ENCODE measurements around the gene HIP1R. TPM values are rescaled to one million over a fixed set of nuclear protein-coding genes. Genes with fewer than 3 reads are reported as not detected.

HIP1R gene
- total RNA-seq, 1 donor from 2014 or later = 26.6 TPM

GRCh38 chr12:122855071-122855829, 20.0 kb downstream of the HIP1R start:
- DNase-seq (ENCODE audit: low spot score) = no peak
- Mint-ChIP-seq H3K36me3 (ENCODE audit: low read depth) (peaks cover 3% of the 10 kb centered on the region), H3K27me3 (ENCODE audit: insufficient read depth) (no peaks in the 10 kb centered on the region), H3K9me3 (no peaks in the 10 kb centered on the region), H3K4me1 (ENCODE audit: low read depth) (no peaks in the 10 kb centered on the region), H3K27ac (no peak overlapping the region), H3K4me3 (no peak overlapping the region)
- intact Hi-C loops (cut with micrococcal nuclease) = no loop called here

GRCh38 chr12:122855928-122856831, 20.9 kb downstream of the HIP1R start:
- H3K36me3 Mint-ChIP-seq (ENCODE audit: low read depth) = peaks cover 3% of the 10 kb centered on the region
- no peaks in the 10 kb centered on the region for H3K4me1 Mint-ChIP-seq (ENCODE audit: low read depth)
- H3K27ac Mint-ChIP-seq = no peak overlapping the region
- no peak overlapping the region for H3K4me3 Mint-ChIP-seq
- H3K9me3 Mint-ChIP-seq = no peaks in the 10 kb centered on the region
- intact Hi-C loops (cut with micrococcal nuclease) = no loop called here
- DNase-seq (ENCODE audit: low spot score) = no peak
- H3K27me3 Mint-ChIP-seq (ENCODE audit: insufficient read depth) = no peaks in the 10 kb centered on the region

DNA sequence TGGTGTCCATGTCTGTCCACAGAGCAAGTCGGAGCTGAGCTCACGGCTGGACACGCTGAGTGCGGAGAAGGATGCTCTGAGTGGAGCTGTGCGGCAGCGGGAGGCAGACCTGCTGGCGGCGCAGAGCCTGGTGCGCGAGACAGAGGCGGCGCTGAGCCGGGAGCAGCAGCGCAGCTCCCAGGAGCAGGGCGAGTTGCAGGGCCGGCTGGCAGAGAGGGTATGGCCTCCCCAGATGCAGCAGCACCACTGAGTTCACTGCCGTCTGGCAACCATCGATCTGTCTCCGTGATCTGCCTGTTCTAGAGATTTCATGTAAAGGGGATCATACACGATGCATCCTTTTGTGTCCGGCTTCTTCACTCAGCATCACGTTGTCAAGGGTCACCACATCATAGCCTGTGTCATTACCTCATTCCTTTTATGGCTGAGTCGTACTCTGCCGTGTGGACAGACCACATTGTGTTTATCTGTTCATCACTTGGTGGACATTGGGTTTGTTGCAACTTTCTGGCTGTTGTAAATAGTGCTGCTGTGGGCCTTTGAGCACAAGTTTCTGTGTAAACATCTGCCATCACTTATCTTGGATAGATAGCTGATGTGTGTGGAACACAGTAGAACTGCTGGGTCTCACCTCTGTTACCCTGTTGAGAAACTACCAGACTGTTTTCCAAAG, 21.9 kb downstream of the HIP1R start:
- no peak for DNase-seq (ENCODE audit: low spot score)
- H3K36me3 Mint-ChIP-seq (ENCODE audit: low read depth) = peaks cover 3% of the 10 kb centered on the region
- intact Hi-C loops (cut with micrococcal nuclease) = no loop called here
- H3K27ac Mint-ChIP-seq = no peak overlapping the region
- no peaks in the 10 kb centered on the region for H3K9me3 Mint-ChIP-seq
- H3K4me1 Mint-ChIP-seq (ENCODE audit: low read depth) = no peaks in the 10 kb centered on the region
- no peaks in the 10 kb centered on the region for H3K27me3 Mint-ChIP-seq (ENCODE audit: insufficient read depth)
- no peak overlapping the region for H3K4me3 Mint-ChIP-seq

- intact Hi-C loops (cut with micrococcal nuclease) = no loop called here
- Mint-ChIP-seq H3K27me3 (ENCODE audit: insufficient read depth) (no peaks in the 10 kb centered on the region), H3K27ac (no peak overlapping the region), H3K9me3 (no peaks in the 10 kb centered on the region), H3K4me3 (no peak overlapping the region), H3K36me3 (ENCODE audit: low read depth) (peaks cover 5% of the 10 kb centered on the region), H3K4me1 (ENCODE audit: low read depth) (no peaks in the 10 kb centered on the region)
- DNase-seq (ENCODE audit: low spot score) = no peak
Observed at GRCh38 chr12:122858171-122858570, 22.9 kb downstream of the HIP1R start.

DNA sequence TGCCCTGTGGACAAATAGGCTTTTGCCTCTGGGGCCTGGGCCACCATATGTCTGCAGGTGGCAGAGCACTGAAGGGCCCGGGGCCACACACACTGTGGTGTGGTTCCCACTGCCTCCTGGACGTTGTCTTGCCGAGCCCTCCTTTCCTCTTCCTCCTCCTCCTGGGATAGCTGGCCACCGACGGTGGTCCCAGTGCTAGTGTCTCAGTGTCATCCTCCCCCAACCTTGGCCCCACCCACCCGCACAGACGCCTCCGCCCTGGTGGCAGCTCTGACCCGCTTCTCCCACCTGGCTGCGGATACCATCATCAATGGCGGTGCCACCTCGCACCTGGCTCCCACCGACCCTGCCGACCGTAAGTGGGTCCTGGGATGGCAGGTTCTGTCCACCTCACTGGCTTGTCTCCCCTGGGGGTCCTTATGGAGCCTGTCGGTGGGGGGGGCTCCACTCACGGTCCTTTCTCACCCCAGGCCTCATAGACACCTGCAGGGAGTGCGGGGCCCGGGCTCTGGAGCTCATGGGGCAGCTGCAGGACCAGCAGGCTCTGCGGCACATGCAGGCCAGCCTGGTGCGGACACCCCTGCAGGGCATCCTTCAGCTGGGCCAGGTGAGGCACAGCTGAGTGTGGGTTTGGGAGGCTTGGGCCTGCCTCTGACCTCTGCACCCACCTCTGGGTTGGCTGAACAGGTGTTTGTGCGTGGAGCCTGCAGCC, 23.5 kb downstream of the HIP1R start:
- Mint-ChIP-seq H3K9me3 (no peaks in the 10 kb centered on the region), H3K4me3 (no peak overlapping the region), H3K27me3 (ENCODE audit: insufficient read depth) (no peaks in the 10 kb centered on the region), H3K4me1 (ENCODE audit: low read depth) (no peaks in the 10 kb centered on the region), H3K36me3 (ENCODE audit: low read depth) (peaks cover 6% of the 10 kb centered on the region), H3K27ac (no peak overlapping the region)
- intact Hi-C loops (cut with micrococcal nuclease) = no loop called here
- DNase-seq (ENCODE audit: low spot score) = no peak

- H3K36me3 Mint-ChIP-seq (ENCODE audit: low read depth) = peaks cover 8% of the 10 kb centered on the region
- H3K27ac Mint-ChIP-seq = no peak overlapping the region
- H3K4me1 Mint-ChIP-seq (ENCODE audit: low read depth) = no peaks in the 10 kb centered on the region
- no peak for DNase-seq (ENCODE audit: low spot score)
- intact Hi-C loops (cut with micrococcal nuclease) = loop anchor here (1.0 to 10.0 kb wide), 4 partner anchors 67 to 295 kb away; partner anchors contain the start of gene PITPNM2
- H3K4me3 Mint-ChIP-seq = no peak overlapping the region
- H3K9me3 Mint-ChIP-seq = no peaks in the 10 kb centered on the region
- H3K27me3 Mint-ChIP-seq (ENCODE audit: insufficient read depth) = no peaks in the 10 kb centered on the region
Observed at GRCh38 chr12:122859303-122860039, 24.2 kb downstream of the HIP1R start.

- Mint-ChIP-seq H3K4me1 (ENCODE audit: low read depth) (no peaks in the 10 kb centered on the region), H3K4me3 (no peak overlapping the region), H3K9me3 (no peaks in the 10 kb centered on the region), H3K27me3 (ENCODE audit: insufficient read depth) (no peaks in the 10 kb centered on the region), H3K36me3 (ENCODE audit: low read depth) (peaks cover 14% of the 10 kb centered on the region), H3K27ac (no peak overlapping the region)
- intact Hi-C loops (cut with micrococcal nuclease) = loop anchor here (1.0 to 10.0 kb wide), 4 partner anchors 68 to 295 kb away; partner anchors contain the start of gene PITPNM2
- DNase-seq (ENCODE audit: low spot score) = peak; percentile 67
Observed at GRCh38 chr12:122860040-122860853, 25.0 kb downstream of the HIP1R start.

DNA sequence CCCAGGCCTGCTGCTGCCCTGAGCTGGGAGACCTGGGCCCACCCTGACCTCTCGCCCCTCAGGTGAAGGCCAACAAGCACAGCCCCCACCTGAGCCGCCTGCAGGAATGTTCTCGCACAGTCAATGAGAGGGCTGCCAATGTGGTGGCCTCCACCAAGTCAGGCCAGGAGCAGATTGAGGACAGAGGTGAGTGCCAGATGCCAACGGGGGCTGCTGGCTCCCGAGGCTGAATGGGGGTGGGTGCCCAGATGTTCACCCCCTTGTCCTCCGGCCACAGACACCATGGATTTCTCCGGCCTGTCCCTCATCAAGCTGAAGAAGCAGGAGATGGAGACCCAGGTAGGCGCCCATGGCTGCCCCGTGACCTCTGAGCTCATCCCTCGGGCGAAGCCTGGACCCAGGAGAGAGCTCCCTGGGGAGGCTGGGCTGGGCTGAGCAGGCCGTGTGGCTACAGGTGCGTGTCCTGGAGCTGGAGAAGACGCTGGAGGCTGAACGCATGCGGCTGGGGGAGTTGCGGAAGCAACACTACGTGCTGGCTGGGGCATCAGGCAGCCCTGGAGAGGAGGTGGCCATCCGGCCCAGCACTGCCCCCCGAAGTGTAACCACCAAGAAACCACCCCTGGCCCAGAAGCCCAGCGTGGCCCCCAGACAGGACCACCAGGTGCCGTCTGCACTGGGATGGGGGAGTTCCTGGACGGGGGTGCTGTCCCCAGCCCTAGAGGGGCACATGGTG, 25.8 kb downstream of the HIP1R start:
- peaks cover 17% of the 10 kb centered on the region for H3K36me3 Mint-ChIP-seq (ENCODE audit: low read depth)
- no peaks in the 10 kb centered on the region for H3K4me1 Mint-ChIP-seq (ENCODE audit: low read depth)
- H3K4me3 Mint-ChIP-seq = no peak overlapping the region
- H3K9me3 Mint-ChIP-seq = no peaks in the 10 kb centered on the region
- no peak overlapping the region for H3K27ac Mint-ChIP-seq
- H3K27me3 Mint-ChIP-seq (ENCODE audit: insufficient read depth) = no peaks in the 10 kb centered on the region
- DNase-seq (ENCODE audit: low spot score) = no peak
- intact Hi-C loops (cut with micrococcal nuclease) = loop anchor here (1.0 to 10.0 kb wide), 4 partner anchors 69 to 294 kb away; partner anchors contain the start of gene PITPNM2

DNA sequence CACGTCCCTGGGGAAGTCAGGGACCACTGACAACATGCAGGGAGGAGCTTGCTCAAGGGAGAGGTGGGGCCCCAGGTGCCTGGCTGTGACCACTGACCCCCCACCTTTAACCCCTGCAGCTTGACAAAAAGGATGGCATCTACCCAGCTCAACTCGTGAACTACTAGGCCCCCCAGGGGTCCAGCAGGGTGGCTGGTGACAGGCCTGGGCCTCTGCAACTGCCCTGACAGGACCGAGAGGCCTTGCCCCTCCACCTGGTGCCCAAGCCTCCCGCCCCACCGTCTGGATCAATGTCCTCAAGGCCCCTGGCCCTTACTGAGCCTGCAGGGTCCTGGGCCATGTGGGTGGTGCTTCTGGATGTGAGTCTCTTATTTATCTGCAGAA, 26.3 kb downstream of the HIP1R start:
- H3K9me3 Mint-ChIP-seq = no peaks in the 10 kb centered on the region
- H3K4me3 Mint-ChIP-seq = no peak overlapping the region
- no peaks in the 10 kb centered on the region for H3K4me1 Mint-ChIP-seq (ENCODE audit: low read depth)
- no peaks in the 10 kb centered on the region for H3K27me3 Mint-ChIP-seq (ENCODE audit: insufficient read depth)
- H3K27ac Mint-ChIP-seq = no peak overlapping the region
- no peak for DNase-seq (ENCODE audit: low spot score)
- peaks cover 22% of the 10 kb centered on the region for H3K36me3 Mint-ChIP-seq (ENCODE audit: low read depth)
- intact Hi-C loops (cut with micrococcal nuclease) = loop anchor here (5.0 to 10.0 kb wide), 2 partner anchors 69 to 293 kb away; partner anchors contain the start of gene PITPNM2

- DNase-seq (ENCODE audit: low spot score) = no peak
- Mint-ChIP-seq H3K4me3 (no peak overlapping the region), H3K9me3 (no peaks in the 10 kb centered on the region), H3K27ac (no peak overlapping the region), H3K27me3 (ENCODE audit: insufficient read depth) (no peaks in the 10 kb centered on the region), H3K4me1 (ENCODE audit: low read depth) (no peaks in the 10 kb centered on the region), H3K36me3 (ENCODE audit: low read depth) (peaks cover 24% of the 10 kb centered on the region)
- intact Hi-C loops (cut with micrococcal nuclease) = loop anchor here (5.0 to 10.0 kb wide), 2 partner anchors 70 to 293 kb away; partner anchors contain the start of gene PITPNM2
Observed at GRCh38 chr12:122862110-122862634, 26.9 kb downstream of the HIP1R start.
